ENCODE results near the gene FER.

GRCh38 chr5:108763222-108763916, 15.7 kb downstream of the FER start:
- TF ChIP-seq RNF2 (IDR thresholded peaks at IDR 0.05; ENCODE audit: borderline replicate concordance, low read depth, low read length, missing control alignments, poor library complexity, severe bottlenecking), result no peak
- TF ChIP-seq TAF7 (optimal IDR thresholded peaks at IDR 0.05; ENCODE audit: borderline replicate concordance, low read depth, low read length), result no peak
- no peak for TF ChIP-seq CTCF (IDR thresholded peaks at IDR 0.05; ENCODE audit: control extremely low read depth in 1 of 3, insufficient read depth in 1 of 3, low read depth in 1 of 3, low read length in 3 of 3)
- TF ChIP-seq EZH2 (IDR thresholded peaks at IDR 0.05; ENCODE audit: low read depth, low read length, severe bottlenecking), result no peak
- TF ChIP-seq SP1 (IDR thresholded peaks at IDR 0.05; ENCODE audit: low read depth, low read length), result no peak
- no peak for TF ChIP-seq FOSL1 (IDR thresholded peaks at IDR 0.05; ENCODE audit: insufficient read depth, low read depth, low read length)
- no peak for TF ChIP-seq MAFK (IDR thresholded peaks at IDR 0.05; ENCODE audit: low read depth, low read length)
- TF ChIP-seq KDM1A (IDR thresholded peaks at IDR 0.05; ENCODE audit: borderline replicate concordance, low read length), result no peak
- TF ChIP-seq ATF3 (IDR thresholded peaks at IDR 0.05; ENCODE audit: insufficient read depth, low read depth, low read length), result no peak
- no peak for TF ChIP-seq BACH1 (IDR thresholded peaks at IDR 0.05; ENCODE audit: low read length)
- no peak for TF ChIP-seq POLR2A (IDR thresholded peaks at IDR 0.05; ENCODE audit: control extremely low read depth in 1 of 2, low read depth in 2 of 2, low read length in 2 of 2)
- no peak for TF ChIP-seq SP4 (IDR thresholded peaks at IDR 0.05; ENCODE audit: low read length)
